HepG2 (cell line): ENCODE data around the gene PRKCE. TPM values are rescaled to one million over a fixed set of nuclear protein-coding genes. Genes with fewer than 3 reads are reported as not detected.
A peak's percentile ranks its signal among the peaks of the same experiment; 100 is the strongest.

Source experiments
- ATRX ChIP-seq: sonication (generic); formaldehyde crosslinking; IDR thresholded peaks from 2 replicates; pipeline ENCODE4 v1.4.0; 2020; ENCODE audit warnings: missing genetic modification reagents, borderline replicate concordance
- BRD4 ChIP-seq: sonication (generic); formaldehyde crosslinking; IDR thresholded peaks from 2 replicates; pipeline ENCODE4 v1.4.0; 2020; ENCODE audit warnings: missing genetic modification reagents
- CEBPB ChIP-seq: IDR thresholded peaks from 2 replicates; pipeline ENCODE4 v1.6.1; 2011; ENCODE audit warnings: low read depth, low read length, improper control_type of control experiment, borderline replicate concordance
- HMG20B ChIP-seq: conservative IDR thresholded peaks from 2 replicates; pipeline ENCODE4 v1.6.1; 2016; ENCODE audit warnings: missing genetic modification reagents, missing compliant biosample characterization
- HNF1B ChIP-seq: sonication (generic); formaldehyde crosslinking; IDR thresholded peaks from 2 replicates; pipeline ENCODE4 v1.5.1; 2020; ENCODE audit warnings: mild to moderate bottlenecking, moderate library complexity, missing genetic modification reagents
- HOXA3 ChIP-seq: sonication (generic); formaldehyde crosslinking; IDR thresholded peaks from 2 replicates; pipeline ENCODE4 v1.5.0; 2020; ENCODE audit warnings: missing genetic modification reagents
- IKZF5 ChIP-seq: IDR thresholded peaks from 2 replicates; pipeline ENCODE4 v1.6.1; 2018; ENCODE audit warnings: missing genetic modification reagents, mild to moderate bottlenecking, missing compliant biosample characterization
- JUN ChIP-seq: sonication (generic); formaldehyde crosslinking; IDR thresholded peaks from 2 replicates; pipeline ENCODE4 v1.4.0; 2020; ENCODE audit warnings: mild to moderate bottlenecking, missing genetic modification reagents
- KLF9 ChIP-seq: IDR thresholded peaks from 2 replicates; pipeline ENCODE4 v1.6.1; 2016; ENCODE audit warnings: low read depth
- NCOR1 ChIP-seq: fragments of 200-600 bp; sonication (generic); IDR thresholded peaks from 2 replicates; pipeline ENCODE4 v1.7.0; 2017; ENCODE audit warnings: antibody characterized with exemption, low read length, borderline replicate concordance
- NR2C2 ChIP-seq: sonication (generic); formaldehyde crosslinking; IDR thresholded peaks from 2 replicates; pipeline ENCODE4 v1.4.0; 2020; ENCODE audit warnings: missing genetic modification reagents, mild to moderate bottlenecking, moderate library complexity, borderline replicate concordance
- NRL ChIP-seq: sonication (generic); formaldehyde crosslinking; IDR thresholded peaks from 2 replicates; pipeline ENCODE4 v1.5.0; 2020; ENCODE audit warnings: missing genetic modification reagents, mild to moderate bottlenecking, moderate library complexity, borderline replicate concordance
- PCBP1 ChIP-seq: fragments of 200-400 bp; formaldehyde crosslinking; IDR thresholded peaks from 2 replicates; pipeline ENCODE4 v1.6.1; 2017; ENCODE audit warnings: mild to moderate bottlenecking, low read depth, low read length, borderline replicate concordance
- RELA ChIP-seq: sonication (generic); formaldehyde crosslinking; IDR thresholded peaks from 2 replicates; pipeline ENCODE4 v1.4.0; 2020; ENCODE audit warnings: missing genetic modification reagents
- SOX5 ChIP-seq: IDR thresholded peaks from 2 replicates; pipeline ENCODE4 v1.6.1; 2016; ENCODE audit warnings: borderline replicate concordance
- SRSF1 ChIP-seq: fragments of 200-400 bp; formaldehyde crosslinking; optimal IDR thresholded peaks from 2 replicates; pipeline ENCODE3; 2017; ENCODE audit warnings: mild to moderate bottlenecking, low read depth, low read length, moderate library complexity
- TBX2 ChIP-seq: sonication (generic); formaldehyde crosslinking; IDR thresholded peaks from 2 replicates; pipeline ENCODE4 v1.5.0; 2020; ENCODE audit warnings: missing genetic modification reagents, mild to moderate bottlenecking, borderline replicate concordance
- TCF7 ChIP-seq: sonication (generic); IDR thresholded peaks from 2 replicates; pipeline ENCODE4 v1.6.1; 2016; ENCODE audit warnings: antibody characterized with exemption, low read depth
- XRCC5 ChIP-seq: fragments of 200-400 bp; formaldehyde crosslinking; optimal IDR thresholded peaks from 2 replicates; pipeline ENCODE3; 2017; ENCODE audit warnings: mild to moderate bottlenecking, low read length
- ZNF484 ChIP-seq: sonication (generic); formaldehyde crosslinking; IDR thresholded peaks from 2 replicates; pipeline ENCODE4 v1.5.1; 2020; ENCODE audit warnings: mild to moderate bottlenecking, low read depth, missing genetic modification reagents, borderline replicate concordance
- ZNF558 ChIP-seq: sonication (generic); formaldehyde crosslinking; IDR thresholded peaks from 2 replicates; pipeline ENCODE4 v1.9.0; 2022; ENCODE audit warnings: mild to moderate bottlenecking, missing genetic modification reagents, borderline replicate concordance
- ZNF670 ChIP-seq: sonication (generic); formaldehyde crosslinking; IDR thresholded peaks from 2 replicates; pipeline ENCODE4 v1.8.0; 2022; ENCODE audit warnings: mild to moderate bottlenecking, missing genetic modification reagents, borderline replicate concordance
- ZNF747 ChIP-seq: sonication (generic); formaldehyde crosslinking; IDR thresholded peaks from 2 replicates; pipeline ENCODE4 v1.8.1; 2023; ENCODE audit warnings: missing genetic modification reagents, mild to moderate bottlenecking, borderline replicate concordance
- polyA plus RNA-seq, 8 experiments: library from polyadenylated mRNA; depleted of rRNA in 3 of 8; stranded (reverse) in 7 of 8; unstranded in 1 of 8; fragments of >200 nt; fragmentation: Illumina TruSeq in 4 of 8; extraction: Trizol in 4 of 8; gene quantifications; 2 replicates each; pipeline versions ENCODE4 v1.2.1 to v1.2.3, GENCODE V29; 2011 to 2016; ENCODE audit warnings: low read depth in 4 of 8, missing spikeins in 1 of 8, mixed read lengths in 1 of 8; ENCODE audit not compliant: insufficient read depth in 1 of 8
- total RNA-seq, 5 experiments: library from RNA; depleted of rRNA; stranded (reverse); fragments of >200 nt; fragmentation: Illumina TruSeq; extraction: Trizol; gene quantifications; 2 replicates each; pipeline ENCODE4 v1.2.3, GENCODE V29; 2016; ENCODE audit warnings: low read depth in 1 of 5
- TF ChIP-seq, protein P1 (sequence below): sonication (generic); formaldehyde crosslinking; IDR thresholded peaks from 2 replicates; pipeline ENCODE4 v1.4.0; 2020; ENCODE audit warnings: mild to moderate bottlenecking, missing genetic modification reagents
- TF ChIP-seq, protein P2 (sequence below): sonication (generic); formaldehyde crosslinking; conservative IDR thresholded peaks from 2 replicates; pipeline ENCODE4 v1.8.0; 2022; ENCODE audit warnings: missing genetic modification reagents
- TF ChIP-seq, protein P3 (sequence below): sonication (generic); formaldehyde crosslinking; IDR thresholded peaks from 2 replicates; pipeline ENCODE4 v1.4.0; 2020; ENCODE audit warnings: low read depth, mild to moderate bottlenecking, missing genetic modification reagents

Gene PRKCE
- total and polyA plus RNA-seq, 2 of the 13 experiments (the other 11 are each of a cell fraction or from before 2014, with no cell fraction given), result 1.0 to 3.9 TPM

DNA sequence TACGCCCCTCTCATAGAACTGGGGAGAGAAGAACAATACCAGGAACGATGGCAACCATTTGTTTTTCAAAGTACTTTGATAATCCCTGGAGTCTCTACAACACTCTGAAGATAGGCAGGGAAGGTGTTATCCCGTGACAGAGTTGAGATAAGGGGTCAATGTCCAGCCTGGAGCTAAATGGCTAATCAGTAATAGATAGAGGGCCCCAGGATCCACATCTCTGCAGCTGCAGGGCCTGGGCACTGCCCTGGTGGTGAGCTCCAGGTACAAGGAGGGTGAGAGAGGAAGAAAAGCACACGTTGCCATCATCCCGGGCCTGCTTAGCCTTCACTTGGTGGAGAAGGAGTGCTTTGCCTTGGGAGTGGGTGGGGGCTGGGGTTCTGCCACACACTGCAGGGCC is 260.6 kb downstream of the PRKCE start (continued):
- TF ChIP-seq, protein P1, sequence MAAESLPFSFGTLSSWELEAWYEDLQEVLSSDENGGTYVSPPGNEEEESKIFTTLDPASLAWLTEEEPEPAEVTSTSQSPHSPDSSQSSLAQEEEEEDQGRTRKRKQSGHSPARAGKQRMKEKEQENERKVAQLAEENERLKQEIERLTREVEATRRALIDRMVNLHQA (CRISPR knock-in tag), result no peak
- TF ChIP-seq SOX5 (CRISPR knock-in tag) (peak; percentile 82), HNF1B (CRISPR knock-in tag) (0 out of 2 replicates have a peak, but pooled peaks have one; percentile 39), ZNF558 (no peak), PCBP1 (no peak), SRSF1 (no peak), ATRX (CRISPR knock-in tag) (no peak), BRD4 (CRISPR knock-in tag) (no peak), RELA (no peak), KLF9 (no peak), TBX2 (peak; percentile 93), JUN (CRISPR knock-in tag) (no peak), IKZF5 (no peak), NCOR1 (peak; percentile 74; the same call in 1 of the 2 replicates), ZNF484 (CRISPR knock-in tag) (0 out of 2 replicates have a peak, but pooled peaks have one; percentile 42), HOXA3 (CRISPR knock-in tag) (no peak), NRL (CRISPR knock-in tag) (no peak), TCF7 (0 out of 2 replicates have a peak, but pooled peaks have one; percentile 30), HMG20B (CRISPR knock-in tag) (0 out of 2 replicates have a peak, but pooled peaks have one; percentile 68), XRCC5 (no peak), ZNF747 (no peak), ZNF670 (no peak), NR2C2 (CRISPR knock-in tag) (no peak), CEBPB (no peak)
- TF ChIP-seq, protein P2, sequence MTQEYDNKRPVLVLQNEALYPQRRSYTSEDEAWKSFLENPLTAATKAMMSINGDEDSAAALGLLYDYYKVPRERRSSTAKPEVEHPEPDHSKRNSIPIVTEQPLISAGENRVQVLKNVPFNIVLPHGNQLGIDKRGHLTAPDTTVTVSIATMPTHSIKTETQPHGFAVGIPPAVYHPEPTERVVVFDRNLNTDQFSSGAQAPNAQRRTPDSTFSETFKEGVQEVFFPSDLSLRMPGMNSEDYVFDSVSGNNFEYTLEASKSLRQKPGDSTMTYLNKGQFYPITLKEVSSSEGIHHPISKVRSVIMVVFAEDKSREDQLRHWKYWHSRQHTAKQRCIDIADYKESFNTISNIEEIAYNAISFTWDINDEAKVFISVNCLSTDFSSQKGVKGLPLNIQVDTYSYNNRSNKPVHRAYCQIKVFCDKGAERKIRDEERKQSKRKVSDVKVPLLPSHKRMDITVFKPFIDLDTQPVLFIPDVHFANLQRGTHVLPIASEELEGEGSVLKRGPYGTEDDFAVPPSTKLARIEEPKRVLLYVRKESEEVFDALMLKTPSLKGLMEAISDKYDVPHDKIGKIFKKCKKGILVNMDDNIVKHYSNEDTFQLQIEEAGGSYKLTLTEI (CRISPR knock-in tag), result no peak
- TF ChIP-seq, protein P3, sequence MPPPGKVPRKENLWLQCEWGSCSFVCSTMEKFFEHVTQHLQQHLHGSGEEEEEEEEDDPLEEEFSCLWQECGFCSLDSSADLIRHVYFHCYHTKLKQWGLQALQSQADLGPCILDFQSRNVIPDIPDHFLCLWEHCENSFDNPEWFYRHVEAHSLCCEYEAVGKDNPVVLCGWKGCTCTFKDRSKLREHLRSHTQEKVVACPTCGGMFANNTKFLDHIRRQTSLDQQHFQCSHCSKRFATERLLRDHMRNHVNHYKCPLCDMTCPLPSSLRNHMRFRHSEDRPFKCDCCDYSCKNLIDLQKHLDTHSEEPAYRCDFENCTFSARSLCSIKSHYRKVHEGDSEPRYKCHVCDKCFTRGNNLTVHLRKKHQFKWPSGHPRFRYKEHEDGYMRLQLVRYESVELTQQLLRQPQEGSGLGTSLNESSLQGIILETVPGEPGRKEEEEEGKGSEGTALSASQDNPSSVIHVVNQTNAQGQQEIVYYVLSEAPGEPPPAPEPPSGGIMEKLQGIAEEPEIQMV (CRISPR knock-in tag), result no peak
